ENCODE data around the gene DNAI1.

GRCh38 chr9:34544035-34544434 is 85.4 kb downstream of the DNAI1 start:
- no peak for TF ChIP-seq NFYB (IDR thresholded peaks at IDR 0.05; ENCODE audit: insufficient read depth, low read depth, low read length)
- TF ChIP-seq, protein P1, sequence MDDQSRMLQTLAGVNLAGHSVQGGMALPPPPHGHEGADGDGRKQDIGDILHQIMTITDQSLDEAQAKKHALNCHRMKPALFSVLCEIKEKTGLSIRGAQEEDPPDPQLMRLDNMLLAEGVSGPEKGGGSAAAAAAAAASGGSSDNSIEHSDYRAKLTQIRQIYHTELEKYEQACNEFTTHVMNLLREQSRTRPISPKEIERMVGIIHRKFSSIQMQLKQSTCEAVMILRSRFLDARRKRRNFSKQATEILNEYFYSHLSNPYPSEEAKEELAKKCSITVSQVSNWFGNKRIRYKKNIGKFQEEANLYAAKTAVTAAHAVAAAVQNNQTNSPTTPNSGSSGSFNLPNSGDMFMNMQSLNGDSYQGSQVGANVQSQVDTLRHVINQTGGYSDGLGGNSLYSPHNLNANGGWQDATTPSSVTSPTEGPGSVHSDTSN (IDR thresholded peaks at IDR 0.05; ENCODE audit: insufficient replicate concordance, low read depth, low read length), result no peak
- no peak for TF ChIP-seq FOS (IDR thresholded peaks at IDR 0.05; ENCODE audit: borderline replicate concordance, extremely low read depth, insufficient read length)
- no peak for TF ChIP-seq SIN3A (IDR thresholded peaks at IDR 0.05; ENCODE audit: low read depth, low read length)
- no peak for TF ChIP-seq POLR2AphosphoS5 (IDR thresholded peaks at IDR 0.05; ENCODE audit: low read length)
- TF ChIP-seq, protein P2, sequence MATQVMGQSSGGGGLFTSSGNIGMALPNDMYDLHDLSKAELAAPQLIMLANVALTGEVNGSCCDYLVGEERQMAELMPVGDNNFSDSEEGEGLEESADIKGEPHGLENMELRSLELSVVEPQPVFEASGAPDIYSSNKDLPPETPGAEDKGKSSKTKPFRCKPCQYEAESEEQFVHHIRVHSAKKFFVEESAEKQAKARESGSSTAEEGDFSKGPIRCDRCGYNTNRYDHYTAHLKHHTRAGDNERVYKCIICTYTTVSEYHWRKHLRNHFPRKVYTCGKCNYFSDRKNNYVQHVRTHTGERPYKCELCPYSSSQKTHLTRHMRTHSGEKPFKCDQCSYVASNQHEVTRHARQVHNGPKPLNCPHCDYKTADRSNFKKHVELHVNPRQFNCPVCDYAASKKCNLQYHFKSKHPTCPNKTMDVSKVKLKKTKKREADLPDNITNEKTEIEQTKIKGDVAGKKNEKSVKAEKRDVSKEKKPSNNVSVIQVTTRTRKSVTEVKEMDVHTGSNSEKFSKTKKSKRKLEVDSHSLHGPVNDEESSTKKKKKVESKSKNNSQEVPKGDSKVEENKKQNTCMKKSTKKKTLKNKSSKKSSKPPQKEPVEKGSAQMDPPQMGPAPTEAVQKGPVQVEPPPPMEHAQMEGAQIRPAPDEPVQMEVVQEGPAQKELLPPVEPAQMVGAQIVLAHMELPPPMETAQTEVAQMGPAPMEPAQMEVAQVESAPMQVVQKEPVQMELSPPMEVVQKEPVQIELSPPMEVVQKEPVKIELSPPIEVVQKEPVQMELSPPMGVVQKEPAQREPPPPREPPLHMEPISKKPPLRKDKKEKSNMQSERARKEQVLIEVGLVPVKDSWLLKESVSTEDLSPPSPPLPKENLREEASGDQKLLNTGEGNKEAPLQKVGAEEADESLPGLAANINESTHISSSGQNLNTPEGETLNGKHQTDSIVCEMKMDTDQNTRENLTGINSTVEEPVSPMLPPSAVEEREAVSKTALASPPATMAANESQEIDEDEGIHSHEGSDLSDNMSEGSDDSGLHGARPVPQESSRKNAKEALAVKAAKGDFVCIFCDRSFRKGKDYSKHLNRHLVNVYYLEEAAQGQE (IDR thresholded peaks at IDR 0.05; ENCODE audit: low read depth, low read length), result no peak
- no peak for TF ChIP-seq CHD2 (IDR thresholded peaks at IDR 0.05; ENCODE audit: borderline replicate concordance, low read depth, low read length)
- no peak for TF ChIP-seq RFX5 (IDR thresholded peaks at IDR 0.05; ENCODE audit: low read depth, low read length)
- no peak for TF ChIP-seq YBX1 (IDR thresholded peaks at IDR 0.05)
- TF ChIP-seq, protein P3, sequence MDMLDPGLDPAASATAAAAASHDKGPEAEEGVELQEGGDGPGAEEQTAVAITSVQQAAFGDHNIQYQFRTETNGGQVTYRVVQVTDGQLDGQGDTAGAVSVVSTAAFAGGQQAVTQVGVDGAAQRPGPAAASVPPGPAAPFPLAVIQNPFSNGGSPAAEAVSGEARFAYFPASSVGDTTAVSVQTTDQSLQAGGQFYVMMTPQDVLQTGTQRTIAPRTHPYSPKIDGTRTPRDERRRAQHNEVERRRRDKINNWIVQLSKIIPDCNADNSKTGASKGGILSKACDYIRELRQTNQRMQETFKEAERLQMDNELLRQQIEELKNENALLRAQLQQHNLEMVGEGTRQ (IDR thresholded peaks at IDR 0.05; ENCODE audit: borderline replicate concordance, low read depth, low read length), result no peak
- TF ChIP-seq SUZ12 (IDR thresholded peaks at IDR 0.05; ENCODE audit: unreplicated experiment), result no peak
- TF ChIP-seq CTCF (IDR thresholded peaks at IDR 0.05 in 2 of 3, conservative IDR thresholded peaks at IDR 0.05 in 1 of 3; ENCODE audit: control insufficient read depth in 2 of 3, extremely low read depth in 1 of 3, insufficient read depth in 1 of 3, low read depth in 3 of 3, low read length in 3 of 3), result no peak
- TF ChIP-seq NR2C2 (IDR thresholded peaks at IDR 0.05; ENCODE audit: borderline replicate concordance, control insufficient read depth, insufficient read length, low read depth), result no peak

All from GM12878 (cell line).